SH-SY5Y (cell line): ENCODE data around the gene CBLIF.

ENCODE experiments used
- GATA2 ChIP-seq: IDR thresholded peaks from 2 replicates; pipeline ENCODE4 v1.6.1; 2011; ENCODE audit warnings: mild to moderate bottlenecking, low read depth, low read length
- GATA3 ChIP-seq: IDR thresholded peaks from 2 replicates; pipeline ENCODE4 v1.6.1; 2011; ENCODE audit warnings: low read depth, mild to moderate bottlenecking, low read length, moderate library complexity

The CBLIF gene

DNA sequence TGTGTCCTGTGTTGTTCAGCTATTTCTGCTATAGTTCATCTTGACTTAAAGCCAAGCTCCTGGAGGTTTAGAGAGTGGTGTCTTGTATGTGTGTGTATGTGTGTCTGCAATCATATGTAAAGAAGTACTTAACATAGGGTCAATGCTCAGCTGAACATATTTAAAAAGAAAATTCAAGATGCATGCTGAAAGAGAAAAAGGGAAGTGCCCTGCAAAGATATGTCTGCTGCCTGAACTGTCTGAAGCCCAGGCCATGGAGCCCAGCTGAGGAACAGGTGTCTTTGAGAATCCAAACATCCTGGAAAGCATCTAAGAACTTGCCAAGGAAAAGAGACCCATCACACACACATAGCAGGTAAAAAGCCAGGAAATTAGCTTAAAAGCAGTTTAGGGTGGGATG, 14.4 kb upstream of the CBLIF start:
- no peak for TF ChIP-seq GATA3
- no peak for TF ChIP-seq GATA2

DNA sequence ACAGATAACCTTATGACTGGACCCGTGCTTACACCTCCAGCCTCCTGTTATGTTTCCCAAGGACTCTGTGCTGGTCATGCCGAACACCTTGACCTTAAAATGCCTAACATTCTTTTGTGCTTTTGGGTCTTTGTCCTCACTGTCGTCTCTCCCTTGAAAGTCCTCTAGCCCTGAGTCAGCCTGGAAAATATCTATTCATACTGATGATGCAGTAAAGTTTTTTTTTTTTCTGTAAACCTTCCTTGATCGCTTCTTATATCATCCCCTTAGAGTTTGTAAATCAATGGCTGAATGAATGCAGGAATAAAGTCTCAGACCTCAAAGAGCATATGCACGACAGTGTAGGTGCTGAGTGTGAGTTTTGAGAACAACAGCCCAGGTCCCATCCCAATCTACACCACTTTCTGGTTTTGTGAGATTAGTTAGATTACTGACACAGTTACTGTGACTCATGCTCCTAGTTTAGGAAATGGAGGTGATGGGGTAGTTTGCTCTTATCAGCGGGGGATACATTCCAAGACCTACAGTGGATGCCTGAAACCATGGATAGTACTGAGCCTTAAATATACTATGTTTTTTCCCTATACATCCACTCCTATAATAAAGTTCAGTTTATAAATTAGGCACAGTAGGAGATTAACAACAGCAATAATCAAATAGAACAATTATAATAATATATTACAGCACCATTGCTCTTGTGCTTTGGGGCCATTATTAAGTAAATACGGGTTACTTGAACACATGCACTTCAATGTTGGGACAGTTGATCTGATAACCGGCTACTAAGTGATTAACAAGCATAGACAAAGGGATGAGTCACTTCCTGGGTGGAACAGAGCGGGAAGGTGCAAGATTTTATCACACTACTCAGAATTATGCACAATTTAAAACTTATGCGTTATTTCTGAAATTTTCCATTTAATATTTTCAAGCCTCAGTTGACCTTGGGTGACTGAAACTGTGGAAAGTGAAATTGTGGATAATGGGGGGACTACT, 12.4 kb upstream of the CBLIF start:
- no peak for TF ChIP-seq GATA2
- TF ChIP-seq GATA3 = no peak

DNA sequence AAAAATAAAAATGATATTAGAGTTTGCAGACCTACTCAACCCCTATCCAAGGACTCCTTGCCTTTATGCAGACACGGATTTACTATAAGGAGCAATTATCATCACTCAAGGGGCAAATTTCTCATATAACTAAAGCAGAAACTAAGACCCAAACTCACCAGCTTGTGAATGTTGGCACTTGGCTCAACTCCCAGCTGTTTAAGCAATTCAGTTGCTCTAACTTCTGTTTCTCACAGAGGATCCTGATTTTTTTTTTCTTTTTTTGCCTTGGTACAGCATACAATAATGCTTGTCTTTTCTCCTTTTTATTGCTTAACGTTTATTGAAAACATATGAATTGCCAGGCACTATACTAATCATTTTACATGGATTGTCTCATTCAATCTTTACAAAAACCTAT, 9.6 kb upstream of the CBLIF start:
- TF ChIP-seq GATA3 = no peak

DNA sequence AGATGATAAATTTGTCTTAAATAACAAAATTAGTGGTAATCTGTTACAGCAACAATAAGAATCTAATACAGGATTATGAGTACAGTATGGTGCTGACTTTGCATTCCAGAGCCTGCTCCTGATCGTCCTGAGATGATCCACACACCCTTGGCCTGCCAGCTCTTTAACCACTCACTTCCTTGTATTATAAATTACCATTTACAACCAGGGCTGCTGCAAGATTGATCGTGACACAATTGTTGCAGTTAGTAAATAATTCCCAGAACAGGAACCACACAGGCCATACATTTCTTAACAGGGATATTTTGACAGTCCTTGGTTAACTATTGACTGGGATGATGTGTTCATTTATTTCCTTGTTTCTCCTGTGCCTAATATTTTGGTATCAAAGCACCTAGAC, 3.8 kb upstream of the CBLIF start:
- TF ChIP-seq GATA3 = no peak
- TF ChIP-seq GATA2 = no peak

DNA sequence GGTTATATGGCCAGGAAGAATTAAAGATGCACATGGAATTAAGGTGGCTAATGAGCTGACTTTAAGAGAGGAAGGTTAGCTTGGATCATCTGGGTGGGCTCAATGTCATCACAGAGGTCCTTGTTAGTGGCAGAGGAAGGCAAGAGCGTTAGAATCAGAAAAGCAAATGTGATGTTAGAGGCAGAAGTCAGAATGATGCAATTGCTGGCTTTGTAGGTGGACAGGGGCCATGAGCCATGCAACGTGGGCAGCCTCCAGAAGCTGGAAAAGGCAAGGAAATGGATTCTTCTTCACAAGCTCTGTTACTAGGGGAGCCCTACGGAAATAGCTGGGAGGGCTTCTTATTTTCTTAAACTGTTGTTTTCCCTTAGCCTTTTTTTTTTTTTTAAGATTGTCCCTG, 2.3 kb upstream of the CBLIF start:
- no peak for TF ChIP-seq GATA2
- TF ChIP-seq GATA3 = no peak

DNA sequence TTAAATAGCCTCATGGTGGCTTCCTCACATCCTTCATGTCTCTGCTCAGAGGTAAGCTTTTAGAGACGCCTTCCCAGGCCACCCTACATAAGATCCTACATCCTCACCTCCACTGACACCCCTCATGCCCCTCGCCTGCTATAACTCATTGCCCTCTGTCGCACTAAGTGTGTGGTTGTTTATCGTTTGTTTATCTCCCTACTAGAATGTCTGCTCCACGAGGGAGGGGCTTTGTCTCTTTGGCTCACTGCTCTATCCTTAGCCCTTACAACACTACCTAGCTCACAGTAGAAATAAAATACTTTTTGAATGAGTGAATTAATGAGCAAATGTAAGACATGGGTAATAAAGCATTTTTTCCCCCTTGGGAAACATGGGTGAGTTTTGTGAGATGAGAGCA, 1.3 kb upstream of the CBLIF start:
- TF ChIP-seq GATA3 (no peak), GATA2 (no peak)

DNA sequence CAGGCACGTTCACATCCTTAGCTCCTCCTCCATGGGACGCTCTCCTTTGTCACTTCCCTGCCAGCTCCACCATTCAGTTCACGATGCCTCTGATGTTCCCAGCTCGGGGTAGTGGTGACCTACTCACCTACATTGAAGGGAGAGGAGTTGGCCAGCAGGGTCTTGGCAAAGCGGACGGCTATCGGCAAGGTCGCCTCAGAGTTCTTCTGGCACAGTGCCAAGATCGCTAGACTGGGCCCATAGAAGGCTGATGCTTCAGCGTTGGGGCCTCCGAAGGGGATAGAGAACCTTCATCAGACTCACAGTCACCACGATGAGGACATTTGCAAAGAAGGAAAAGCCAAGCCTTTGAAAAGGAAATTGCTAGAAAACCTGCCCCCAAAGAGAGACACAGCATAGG, 3.0 kb downstream of the CBLIF start:
- no peak for TF ChIP-seq GATA3
- TF ChIP-seq GATA2 = no peak

DNA sequence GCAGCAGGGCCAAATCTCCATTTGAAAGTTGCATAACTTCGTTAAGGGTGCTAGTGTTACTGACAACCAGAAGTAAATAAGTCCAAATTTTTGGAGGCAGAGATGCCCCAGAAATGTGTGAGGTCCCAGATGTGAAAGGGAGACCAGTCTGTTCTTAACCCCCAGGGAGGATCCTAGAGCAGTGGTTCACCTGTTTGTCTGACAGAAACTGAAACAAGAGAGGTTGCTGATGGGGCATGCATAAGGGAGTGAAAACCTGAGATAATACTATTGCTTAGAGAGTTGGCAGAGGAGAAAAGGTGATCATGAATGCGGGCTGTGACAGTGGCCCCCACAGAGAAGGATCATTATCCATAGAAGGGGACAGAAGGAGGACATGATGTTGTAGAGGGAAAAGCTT, 3.8 kb downstream of the CBLIF start:
- TF ChIP-seq GATA3 = no peak
- no peak for TF ChIP-seq GATA2

DNA sequence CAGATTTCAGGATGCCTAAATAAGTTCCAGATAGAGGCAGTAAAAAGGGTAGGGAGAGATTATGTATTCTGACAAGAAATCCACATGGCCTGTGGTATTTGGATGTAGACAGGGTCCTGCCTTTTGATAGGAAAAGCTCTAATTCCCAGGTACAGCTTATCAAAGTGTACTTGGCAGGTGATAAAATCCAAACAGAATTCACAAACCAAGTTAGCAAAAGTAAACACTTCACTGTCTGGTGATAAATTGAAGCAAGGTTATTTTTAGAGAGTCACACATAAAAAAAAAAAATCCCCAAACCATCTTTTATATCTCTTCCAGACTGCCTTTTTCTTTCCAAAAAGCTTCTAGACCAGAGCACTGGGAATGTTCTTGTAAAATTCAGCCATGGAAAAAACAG, 5.7 kb downstream of the CBLIF start:
- TF ChIP-seq GATA2 (no peak), GATA3 (no peak)

DNA sequence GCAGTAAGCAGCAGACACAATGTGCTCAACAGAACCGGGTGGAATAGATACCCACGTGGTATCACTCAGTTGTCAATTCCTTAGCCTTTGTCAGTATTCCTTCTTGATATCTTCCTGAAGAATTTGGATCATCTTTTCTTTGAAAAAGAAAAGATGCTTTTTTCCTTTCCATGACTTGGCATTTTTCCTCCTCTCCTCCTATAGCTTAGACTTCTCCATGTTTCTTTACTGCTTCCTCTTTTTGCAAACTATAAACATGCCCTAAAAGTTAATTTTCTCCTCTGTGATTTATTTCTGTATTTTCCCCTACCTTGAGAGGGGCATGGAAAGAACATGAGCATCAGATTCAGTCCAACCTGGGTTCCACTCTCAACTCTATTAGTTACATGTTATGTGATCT, 11.7 kb downstream of the CBLIF start:
- TF ChIP-seq GATA2 = no peak
- no peak for TF ChIP-seq GATA3

DNA sequence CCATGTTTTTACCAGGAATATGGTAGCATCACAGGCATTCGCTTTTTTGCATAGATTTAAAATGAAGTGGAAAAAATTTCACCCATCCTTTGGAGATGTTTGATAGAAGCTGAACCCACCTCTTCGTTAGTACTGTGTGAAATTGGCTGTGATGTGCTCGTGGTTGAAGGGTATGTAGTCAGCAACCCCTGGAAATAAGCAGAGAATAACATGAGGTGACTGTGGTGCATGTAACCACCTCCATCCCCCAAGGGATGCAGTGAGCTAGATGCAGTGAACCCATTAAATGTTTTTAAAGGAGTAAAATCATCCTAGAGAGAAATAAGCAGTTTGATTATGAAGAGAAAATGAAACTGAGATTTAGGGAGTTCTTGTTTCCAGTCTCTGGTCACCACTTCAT, 15.9 kb downstream of the CBLIF start:
- no peak for TF ChIP-seq GATA2
- no peak for TF ChIP-seq GATA3

DNA sequence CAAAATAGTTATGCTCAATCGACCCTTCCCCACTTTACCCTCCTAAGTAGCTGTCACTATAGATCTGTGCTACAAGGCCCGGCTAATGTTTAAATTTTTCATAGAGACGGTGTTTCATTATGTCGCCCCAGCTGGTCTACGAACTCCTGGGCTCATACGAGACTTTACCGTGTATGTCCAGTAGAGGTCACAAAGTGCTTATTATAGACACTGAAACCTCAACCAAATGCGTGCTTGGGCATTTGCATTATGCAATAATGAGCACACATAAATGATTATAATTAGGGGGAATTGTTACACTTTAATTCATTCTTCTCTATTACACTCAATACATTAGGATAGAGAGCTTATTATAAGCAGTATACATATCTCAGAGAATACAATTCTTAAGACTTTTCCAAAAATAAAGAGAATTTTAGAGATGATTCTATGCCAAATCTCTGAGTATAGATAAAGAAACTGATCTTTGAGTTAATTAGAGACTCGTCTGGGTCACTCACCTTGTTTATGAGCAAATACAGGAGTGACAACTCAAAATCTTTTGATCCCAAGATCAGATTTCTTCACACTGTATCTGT, 22.2 kb downstream of the CBLIF start:
- TF ChIP-seq GATA2 (no peak), GATA3 (no peak)

DNA sequence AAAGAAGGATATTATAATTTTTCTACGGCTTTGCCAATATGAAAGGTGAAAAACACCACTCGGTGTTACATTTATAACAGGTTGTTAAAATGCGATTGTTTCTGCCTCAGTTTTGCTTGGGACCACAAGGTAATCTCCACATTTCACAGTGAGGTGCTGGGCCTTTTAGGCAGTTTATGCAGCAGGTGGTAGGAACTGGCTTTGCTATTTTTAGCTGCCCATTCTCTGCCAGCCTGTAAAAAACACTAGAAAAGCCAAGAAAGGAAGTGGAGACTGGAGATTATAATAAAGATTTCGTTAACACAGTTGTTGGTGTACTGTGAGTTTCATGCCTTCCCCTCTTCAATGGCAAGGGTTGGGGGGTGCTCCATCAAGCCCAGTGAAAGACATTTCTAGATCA, 26.7 kb downstream of the CBLIF start:
- TF ChIP-seq GATA2 = no peak
- TF ChIP-seq GATA3 = no peak

DNA sequence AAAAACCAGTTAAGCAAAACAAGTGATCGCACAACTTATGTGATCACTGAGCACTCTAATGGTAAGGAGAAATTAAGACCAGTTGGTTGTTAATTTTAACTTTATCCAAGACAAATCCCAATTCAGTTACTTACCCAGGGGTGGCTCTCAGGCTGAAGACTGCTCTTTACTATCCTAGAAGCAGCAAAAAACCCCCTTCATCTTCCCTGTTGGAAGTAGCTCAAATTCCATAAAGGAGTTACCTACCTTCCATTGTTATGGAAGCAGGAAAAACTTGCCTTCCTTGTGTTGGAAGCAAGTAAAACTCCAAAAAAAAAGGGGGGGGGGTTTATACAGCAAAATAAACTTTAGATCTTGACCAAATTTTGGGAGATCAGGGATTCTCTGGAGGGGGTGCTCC, 29.5 kb downstream of the CBLIF start:
- TF ChIP-seq GATA2 (no peak), GATA3 (no peak)

DNA sequence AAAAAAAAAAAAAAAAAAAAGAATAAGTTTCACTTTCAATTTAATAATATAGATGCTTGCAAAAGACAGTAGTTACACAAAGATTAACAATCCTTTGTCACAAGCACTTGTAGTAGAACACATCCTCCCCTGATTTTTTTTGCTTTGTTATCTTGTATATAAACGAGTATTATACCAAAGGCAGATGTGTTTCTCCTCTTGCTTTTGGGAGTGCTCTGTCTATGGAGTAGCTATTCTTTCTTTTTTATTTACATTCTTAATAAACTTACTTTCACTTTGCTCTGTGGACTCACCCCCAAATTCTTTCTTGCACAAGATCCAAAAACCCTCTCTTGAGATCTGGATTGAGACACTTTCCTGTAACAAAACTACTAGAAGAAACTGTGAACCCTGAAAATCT, 31.3 kb downstream of the CBLIF start:
- TF ChIP-seq GATA2 (no peak), GATA3 (no peak)

DNA sequence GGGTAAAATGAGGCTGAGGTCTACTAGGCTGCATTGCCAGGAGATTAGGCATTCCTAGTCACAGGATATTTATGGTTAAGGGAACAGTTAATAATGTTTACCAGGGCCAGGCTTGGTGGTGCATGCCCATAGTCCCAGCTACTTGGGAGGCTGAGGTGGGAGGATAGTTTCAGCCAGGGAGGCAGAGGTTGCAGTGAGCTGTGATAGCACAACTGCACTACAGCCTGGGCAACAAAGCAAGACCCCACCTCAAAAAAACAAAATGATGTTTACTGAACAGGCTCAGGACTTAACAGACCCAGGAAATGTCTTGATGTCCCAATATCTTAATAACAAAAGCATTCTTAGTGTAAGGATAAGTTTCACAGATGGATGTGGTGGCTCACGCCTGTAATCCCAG, 31.9 kb downstream of the CBLIF start:
- no peak for TF ChIP-seq GATA3
- no peak for TF ChIP-seq GATA2
